ENCODE data around the gene TSHZ3. TPM values are rescaled to one million over a fixed set of nuclear protein-coding genes. Genes with fewer than 3 reads are reported as not detected.

TSHZ3 gene
- total RNA-seq, 1 donor from 2014 or later, result 3.0 TPM

GRCh38 chr19:31252441-31252840, 96.8 kb downstream of the TSHZ3 start:
- no peaks in the 10 kb centered on the region for H3K4me1 Mint-ChIP-seq
- H3K4me3 Mint-ChIP-seq, result no peak overlapping the region
- H3K36me3 Mint-ChIP-seq (ENCODE audit: low read depth), result no peaks in the 10 kb centered on the region
- no peak for TF ChIP-seq CTCF (conservative IDR thresholded peaks at IDR 0.05)
- no peak overlapping the region for H3K27ac Mint-ChIP-seq (ENCODE audit: unreplicated experiment)
- H3K27me3 Mint-ChIP-seq (ENCODE audit: low read depth), result peaks cover 5% of the 10 kb centered on the region
- DNase-seq (ENCODE audit: low read depth, low spot score), result no peak
- no peaks in the 10 kb centered on the region for H3K9me3 Mint-ChIP-seq

DNA sequence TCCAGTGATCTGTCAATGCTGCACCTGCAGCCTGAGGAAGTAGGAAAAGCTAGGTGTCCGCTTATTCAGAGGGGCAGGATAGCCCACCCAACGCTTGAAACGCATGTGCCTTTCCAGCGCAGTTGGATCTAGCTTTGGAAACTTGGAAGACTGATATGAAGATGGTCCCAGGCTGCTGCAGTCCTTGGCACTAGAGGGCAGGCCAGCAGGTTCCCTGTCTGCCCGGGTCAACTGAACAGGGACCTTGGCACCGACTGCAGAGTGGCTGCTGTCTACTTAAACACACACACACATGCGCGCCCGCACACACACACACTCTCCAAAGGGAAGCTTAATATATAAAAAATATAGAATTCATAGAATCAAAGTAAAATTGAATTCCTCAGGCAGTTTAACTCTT, 100.0 kb downstream of the TSHZ3 start:
- H3K4me3 Mint-ChIP-seq, result no peak overlapping the region
- H3K4me1 Mint-ChIP-seq, result no peaks in the 10 kb centered on the region
- H3K36me3 Mint-ChIP-seq (ENCODE audit: low read depth), result no peaks in the 10 kb centered on the region
- H3K9me3 Mint-ChIP-seq, result no peaks in the 10 kb centered on the region
- TF ChIP-seq CTCF (conservative IDR thresholded peaks at IDR 0.05), result no peak
- peaks cover 5% of the 10 kb centered on the region for H3K27me3 Mint-ChIP-seq (ENCODE audit: low read depth)
- no peak for DNase-seq (ENCODE audit: low read depth, low spot score)
- no peak overlapping the region for H3K27ac Mint-ChIP-seq (ENCODE audit: unreplicated experiment)

- no peak for TF ChIP-seq CTCF (conservative IDR thresholded peaks at IDR 0.05)
- H3K27ac Mint-ChIP-seq (ENCODE audit: unreplicated experiment), result no peak overlapping the region
- no peaks in the 10 kb centered on the region for H3K36me3 Mint-ChIP-seq (ENCODE audit: low read depth)
- H3K9me3 Mint-ChIP-seq, result no peaks in the 10 kb centered on the region
- no peak for DNase-seq (ENCODE audit: low read depth, low spot score)
- H3K4me1 Mint-ChIP-seq, result no peaks in the 10 kb centered on the region
- H3K27me3 Mint-ChIP-seq (ENCODE audit: low read depth), result peaks cover 14% of the 10 kb centered on the region
- H3K4me3 Mint-ChIP-seq, result no peak overlapping the region
These were observed 113.4 kb downstream of the TSHZ3 start for GRCh38 chr19:31235806-31236205.

GRCh38 chr19:31233295-31233800, 115.9 kb downstream of the TSHZ3 start:
- Mint-ChIP-seq H3K4me3 (no peak overlapping the region), H3K27ac (ENCODE audit: unreplicated experiment) (no peak overlapping the region), H3K4me1 (no peaks in the 10 kb centered on the region), H3K27me3 (ENCODE audit: low read depth) (peaks cover 15% of the 10 kb centered on the region), H3K9me3 (no peaks in the 10 kb centered on the region), H3K36me3 (ENCODE audit: low read depth) (no peaks in the 10 kb centered on the region)
- DNase-seq (ENCODE audit: low read depth, low spot score), result no peak
- no peak for TF ChIP-seq CTCF (conservative IDR thresholded peaks at IDR 0.05)

GRCh38 chr19:31232871-31233270, 116.4 kb downstream of the TSHZ3 start:
- Mint-ChIP-seq H3K27ac (ENCODE audit: unreplicated experiment) (no peak overlapping the region), H3K9me3 (no peaks in the 10 kb centered on the region), H3K4me3 (no peak overlapping the region), H3K36me3 (ENCODE audit: low read depth) (no peaks in the 10 kb centered on the region), H3K4me1 (no peaks in the 10 kb centered on the region), H3K27me3 (ENCODE audit: low read depth) (peaks cover 14% of the 10 kb centered on the region)
- DNase-seq (ENCODE audit: low read depth, low spot score), result no peak
- TF ChIP-seq CTCF (conservative IDR thresholded peaks at IDR 0.05), result no peak

- Mint-ChIP-seq H3K27ac (ENCODE audit: unreplicated experiment) (no peak overlapping the region), H3K27me3 (ENCODE audit: low read depth) (peaks cover 14% of the 10 kb centered on the region), H3K4me1 (no peaks in the 10 kb centered on the region), H3K4me3 (no peak overlapping the region), H3K36me3 (ENCODE audit: low read depth) (no peaks in the 10 kb centered on the region), H3K9me3 (no peaks in the 10 kb centered on the region)
- no peak for TF ChIP-seq CTCF (conservative IDR thresholded peaks at IDR 0.05)
- DNase-seq (ENCODE audit: low read depth, low spot score), result no peak
These were observed 117.1 kb downstream of the TSHZ3 start for GRCh38 chr19:31232180-31232579.
